ENCODE measurements around the gene FAM171A2.

DNA sequence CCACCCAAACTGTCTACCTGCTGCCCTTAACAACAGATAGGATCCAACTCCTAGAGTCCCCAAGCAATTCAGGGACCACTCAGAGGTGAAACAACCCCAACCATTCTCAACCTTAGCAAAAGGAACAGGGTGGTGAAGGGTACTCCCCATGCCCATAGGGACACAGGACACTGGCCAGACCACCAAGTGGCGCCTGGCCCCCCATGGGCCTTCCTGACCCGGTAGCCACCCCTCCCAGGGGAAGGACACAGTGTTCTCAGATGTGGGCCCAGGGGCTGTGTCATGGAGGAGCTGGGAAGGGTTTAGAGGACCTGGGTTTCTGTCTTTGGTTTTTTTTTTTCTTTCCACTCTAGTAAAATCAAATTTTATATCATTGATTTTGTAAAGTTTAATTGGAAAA, 29.3 kb downstream of the FAM171A2 start:
- TF ChIP-seq, protein P1, sequence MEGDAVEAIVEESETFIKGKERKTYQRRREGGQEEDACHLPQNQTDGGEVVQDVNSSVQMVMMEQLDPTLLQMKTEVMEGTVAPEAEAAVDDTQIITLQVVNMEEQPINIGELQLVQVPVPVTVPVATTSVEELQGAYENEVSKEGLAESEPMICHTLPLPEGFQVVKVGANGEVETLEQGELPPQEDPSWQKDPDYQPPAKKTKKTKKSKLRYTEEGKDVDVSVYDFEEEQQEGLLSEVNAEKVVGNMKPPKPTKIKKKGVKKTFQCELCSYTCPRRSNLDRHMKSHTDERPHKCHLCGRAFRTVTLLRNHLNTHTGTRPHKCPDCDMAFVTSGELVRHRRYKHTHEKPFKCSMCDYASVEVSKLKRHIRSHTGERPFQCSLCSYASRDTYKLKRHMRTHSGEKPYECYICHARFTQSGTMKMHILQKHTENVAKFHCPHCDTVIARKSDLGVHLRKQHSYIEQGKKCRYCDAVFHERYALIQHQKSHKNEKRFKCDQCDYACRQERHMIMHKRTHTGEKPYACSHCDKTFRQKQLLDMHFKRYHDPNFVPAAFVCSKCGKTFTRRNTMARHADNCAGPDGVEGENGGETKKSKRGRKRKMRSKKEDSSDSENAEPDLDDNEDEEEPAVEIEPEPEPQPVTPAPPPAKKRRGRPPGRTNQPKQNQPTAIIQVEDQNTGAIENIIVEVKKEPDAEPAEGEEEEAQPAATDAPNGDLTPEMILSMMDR (IDR thresholded peaks at IDR 0.05) = no peak
- TF ChIP-seq ZFX (IDR thresholded peaks at IDR 0.05; ENCODE audit: borderline replicate concordance) = no peak
